ENCODE results near the gene HOXA1. TPM values are rescaled to one million over a fixed set of nuclear protein-coding genes. Genes with fewer than 3 reads are reported as not detected.

The HOXA1 gene
- total RNA-seq, 1 donor from 2014 or later: 3.5 TPM

DNA sequence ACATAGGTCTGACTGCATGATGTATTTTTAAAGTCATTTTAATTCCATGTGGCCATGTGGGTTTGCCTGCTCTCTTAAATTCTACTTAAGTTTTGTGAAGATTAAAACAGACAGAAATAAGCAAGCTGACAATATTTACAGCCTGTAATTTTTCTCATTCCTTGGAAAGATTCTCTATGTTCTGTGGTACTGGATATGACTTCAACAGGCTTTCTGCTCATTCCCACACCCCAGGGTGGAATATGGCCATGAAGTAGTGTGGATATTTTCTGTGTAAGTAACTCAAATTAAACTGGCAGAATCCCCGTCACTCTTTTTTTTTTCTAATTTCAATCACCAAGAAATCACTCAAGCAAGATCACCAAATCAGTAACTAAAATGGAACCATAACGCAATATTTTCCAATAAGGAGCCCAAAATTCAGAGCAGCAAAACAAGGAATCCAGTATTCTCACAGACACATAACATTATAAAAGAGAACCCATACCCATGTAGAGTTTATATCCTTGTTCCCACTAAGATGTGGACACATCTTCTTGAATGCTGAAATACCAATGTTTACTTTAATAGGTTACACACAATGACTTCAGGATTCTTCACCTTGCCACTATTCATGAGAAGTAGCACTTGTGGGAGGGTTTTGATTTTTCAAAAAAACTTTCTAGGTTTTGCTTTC lies 42.0 kb upstream of the HOXA1 start:
- Mint-ChIP-seq H3K4me1 (ENCODE audit: unreplicated experiment) (peaks cover 33% of the 10 kb centered on the region), H3K27me3 (ENCODE audit: unreplicated experiment) (peaks cover 27% of the 10 kb centered on the region), H3K4me3 (ENCODE audit: unreplicated experiment) (no peak overlapping the region), H3K27ac (ENCODE audit: unreplicated experiment) (no peak overlapping the region), H3K36me3 (ENCODE audit: low read depth, unreplicated experiment) (peaks cover 4% of the 10 kb centered on the region), H3K9me3 (ENCODE audit: unreplicated experiment) (no peaks in the 10 kb centered on the region)
- no peak for DNase-seq (ENCODE audit: low spot score)
- no peak for TF ChIP-seq CTCF (IDR thresholded peaks at IDR 0.05; ENCODE audit: unreplicated experiment)

GRCh38 chr7:27134392-27134791 lies 38.6 kb upstream of the HOXA1 start:
- Mint-ChIP-seq H3K36me3 (ENCODE audit: low read depth, unreplicated experiment) (no peaks in the 10 kb centered on the region), H3K4me1 (ENCODE audit: unreplicated experiment) (peaks cover 23% of the 10 kb centered on the region), H3K4me3 (ENCODE audit: unreplicated experiment) (no peak overlapping the region), H3K27me3 (ENCODE audit: unreplicated experiment) (peaks cover 29% of the 10 kb centered on the region), H3K9me3 (ENCODE audit: unreplicated experiment) (no peaks in the 10 kb centered on the region), H3K27ac (ENCODE audit: unreplicated experiment) (no peak overlapping the region)
- TF ChIP-seq CTCF (IDR thresholded peaks at IDR 0.05; ENCODE audit: unreplicated experiment): no peak
- DNase-seq (ENCODE audit: low spot score): no peak

DNA sequence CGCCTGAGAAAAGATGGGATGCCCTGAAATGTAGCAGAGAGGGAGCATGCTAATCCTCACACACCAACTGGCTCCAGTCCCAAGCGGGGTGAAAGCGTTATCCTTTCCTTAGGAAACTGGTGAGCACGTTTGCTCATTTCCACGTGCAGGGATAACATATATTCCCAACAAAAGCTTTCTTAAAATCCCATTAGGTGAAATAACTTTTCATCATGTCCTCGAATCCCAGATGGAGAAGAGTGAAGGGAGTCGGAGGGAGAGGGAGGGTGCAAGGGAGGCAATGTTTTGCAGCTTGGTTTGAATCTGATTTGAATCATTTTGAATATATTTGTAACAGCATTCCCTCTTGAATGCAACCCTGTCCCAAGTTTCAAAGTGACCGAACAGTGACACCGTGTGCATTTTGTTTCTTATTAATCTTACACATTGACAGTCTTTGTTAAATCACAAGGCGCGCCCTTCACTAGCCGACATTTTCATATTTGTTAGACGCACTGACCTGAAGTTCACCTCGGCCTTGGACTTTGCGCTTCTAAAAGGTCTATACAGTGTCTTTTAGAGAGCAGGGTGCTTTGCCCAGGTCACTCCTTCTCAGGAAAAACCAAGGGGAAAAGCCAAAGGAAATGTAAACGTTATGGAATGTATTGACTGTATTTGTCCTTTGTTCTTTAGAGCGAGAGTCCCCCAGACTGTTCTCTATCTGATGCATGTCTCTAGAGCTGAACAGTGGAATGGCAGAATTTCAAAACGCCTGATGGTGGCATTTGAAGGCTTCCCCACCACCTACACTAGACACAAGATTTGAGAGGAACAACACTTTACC lies 37.8 kb upstream of the HOXA1 start:
- no peak overlapping the region for H3K27ac Mint-ChIP-seq (ENCODE audit: unreplicated experiment)
- no peak overlapping the region for H3K4me3 Mint-ChIP-seq (ENCODE audit: unreplicated experiment)
- H3K4me1 Mint-ChIP-seq (ENCODE audit: unreplicated experiment): peaks cover 22% of the 10 kb centered on the region

GRCh38 chr7:27132978-27133377 lies 37.2 kb upstream of the HOXA1 start:
- no peak for DNase-seq (ENCODE audit: low spot score)
- peaks cover 20% of the 10 kb centered on the region for H3K4me1 Mint-ChIP-seq (ENCODE audit: unreplicated experiment)
- no peak for TF ChIP-seq CTCF (IDR thresholded peaks at IDR 0.05; ENCODE audit: unreplicated experiment)
- no peak overlapping the region for H3K4me3 Mint-ChIP-seq (ENCODE audit: unreplicated experiment)
- H3K27me3 Mint-ChIP-seq (ENCODE audit: unreplicated experiment): peaks cover 35% of the 10 kb centered on the region
- no peaks in the 10 kb centered on the region for H3K9me3 Mint-ChIP-seq (ENCODE audit: unreplicated experiment)
- no peak overlapping the region for H3K27ac Mint-ChIP-seq (ENCODE audit: unreplicated experiment)
- no peaks in the 10 kb centered on the region for H3K36me3 Mint-ChIP-seq (ENCODE audit: low read depth, unreplicated experiment)

More for the DNA sequence above, 37.8 kb upstream of the HOXA1 start:
- Mint-ChIP-seq H3K36me3 (ENCODE audit: low read depth, unreplicated experiment) (no peaks in the 10 kb centered on the region), H3K9me3 (ENCODE audit: unreplicated experiment) (no peaks in the 10 kb centered on the region), H3K27me3 (ENCODE audit: unreplicated experiment) (peaks cover 30% of the 10 kb centered on the region)
- DNase-seq (ENCODE audit: low spot score): no peak
- TF ChIP-seq CTCF (IDR thresholded peaks at IDR 0.05; ENCODE audit: unreplicated experiment): no peak

DNA sequence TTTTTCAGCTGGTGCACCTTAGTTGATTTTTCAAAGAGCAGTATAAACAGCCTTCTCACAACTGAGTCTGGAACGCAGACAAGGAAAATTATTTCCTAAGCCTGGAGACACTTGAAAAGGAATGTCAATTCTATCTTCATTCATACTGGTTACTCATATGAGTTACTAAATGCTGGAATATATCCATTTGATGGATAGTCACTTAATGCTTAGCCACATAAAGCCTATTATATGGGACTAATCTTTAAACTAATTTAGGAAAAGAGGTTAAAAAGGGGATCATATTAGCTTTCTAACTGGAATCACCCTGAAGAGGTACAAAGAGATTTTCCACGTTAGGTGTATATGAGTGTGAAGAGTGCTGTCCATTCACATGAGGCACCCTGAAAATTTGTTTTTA lies 36.4 kb upstream of the HOXA1 start:
- peaks cover 20% of the 10 kb centered on the region for H3K4me1 Mint-ChIP-seq (ENCODE audit: unreplicated experiment)
- no peaks in the 10 kb centered on the region for H3K36me3 Mint-ChIP-seq (ENCODE audit: low read depth, unreplicated experiment)
- no peak overlapping the region for H3K4me3 Mint-ChIP-seq (ENCODE audit: unreplicated experiment)
- H3K27me3 Mint-ChIP-seq (ENCODE audit: unreplicated experiment): peaks cover 35% of the 10 kb centered on the region
- no peak for TF ChIP-seq CTCF (IDR thresholded peaks at IDR 0.05; ENCODE audit: unreplicated experiment)
- no peak overlapping the region for H3K27ac Mint-ChIP-seq (ENCODE audit: unreplicated experiment)
- DNase-seq (ENCODE audit: low spot score): no peak
- H3K9me3 Mint-ChIP-seq (ENCODE audit: unreplicated experiment): no peaks in the 10 kb centered on the region
